Activated CD4-positive, alpha-beta memory T cell treated with anti-CD3 and anti-CD28 coated beads, Interleukin-2, amount 10 ng/mL, durations not matched to agents 7 days and 5 days (primary cell): Measurements from ENCODE around the gene LPP. TPM values are rescaled to one million over a fixed set of nuclear protein-coding genes. Genes with fewer than 3 reads are reported as not detected.

ENCODE experiments used
- CTCF ChIA-PET: fragments of 350-600 bp; sonication (Branson Sonifier 250); formaldehyde crosslinking; loops from one replicate; lab custom pipeline; 2021; ENCODE audit warnings: antibody characterized with exemption, inconsistent platforms; lab: Charles Lee
- POLR2A ChIA-PET: fragments of 350-600 bp; sonication (Branson Sonifier 250); formaldehyde crosslinking; loops from one replicate; lab custom pipeline; 2021; ENCODE audit warnings: antibody characterized with exemption; lab: Charles Lee
- DNase-seq: peaks from one replicate; pipeline ENCODE4 v3.0.0-alpha.2; 2020
- H3K27ac Mint-ChIP-seq: one replicate; pipeline ENCODE4 v1.8.0; 2021; ENCODE audit warnings: mild to moderate bottlenecking, mixed read lengths
- H3K27me3 Mint-ChIP-seq: one replicate; pipeline ENCODE4 v1.8.0; 2021; ENCODE audit warnings: mixed read lengths
- H3K36me3 Mint-ChIP-seq: one replicate; pipeline ENCODE4 v1.8.0; 2021; ENCODE audit warnings: low read depth, mixed read lengths
- H3K4me1 Mint-ChIP-seq: one replicate; pipeline ENCODE4 v1.8.0; 2021; ENCODE audit warnings: mixed read lengths
- H3K4me3 Mint-ChIP-seq: one replicate; pipeline ENCODE4 v1.8.0; 2021; ENCODE audit warnings: mild to moderate bottlenecking, mixed read lengths
- H3K9me3 Mint-ChIP-seq: one replicate; pipeline ENCODE4 v1.8.0; 2021; ENCODE audit warnings: mixed read lengths
- total RNA-seq, 2 experiments: library from RNA; stranded (reverse); gene quantifications; one replicate each; pipeline ENCODE4 v1.2.3, GENCODE V29; 2021

Gene LPP
- total RNA-seq, 2 experiments from 2014 or later = 51.4 to 52.4 TPM

DNA sequence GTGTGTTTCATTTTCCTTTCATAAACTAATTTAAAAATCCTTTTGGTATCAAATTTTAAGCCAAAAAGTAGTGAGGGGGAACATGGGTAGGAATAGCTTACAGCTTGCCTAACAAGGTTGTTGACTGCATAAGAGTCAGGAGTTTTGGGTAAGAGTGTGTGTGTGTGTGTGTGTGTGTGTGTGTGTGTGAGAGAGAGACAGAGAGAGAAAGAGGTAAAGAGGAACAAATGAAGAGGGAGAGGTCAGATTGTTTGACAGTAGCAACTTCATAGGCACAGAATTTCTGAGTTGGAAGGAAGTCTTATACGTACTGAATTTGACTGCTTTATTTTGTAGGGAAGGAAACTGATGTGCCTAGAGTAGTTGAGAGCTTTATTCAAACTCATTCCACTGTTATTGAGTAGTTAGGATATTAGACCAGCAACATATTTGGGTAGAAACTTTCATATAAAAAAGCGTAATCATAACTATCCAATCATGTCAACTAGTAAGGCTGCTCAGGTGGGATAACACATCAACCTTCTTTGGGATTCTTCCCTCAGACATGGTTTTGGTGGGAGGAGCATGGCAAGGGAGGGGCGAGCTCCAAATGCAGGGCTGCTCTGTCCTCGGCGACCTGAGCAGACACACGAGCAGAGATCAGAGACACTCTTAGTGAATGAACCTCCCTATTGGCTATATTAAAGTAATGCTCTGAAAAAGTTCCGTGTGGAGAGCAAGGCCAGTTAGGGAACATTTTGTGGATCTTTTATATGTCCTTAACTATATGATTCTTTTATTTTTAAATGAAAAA, 86.4 kb downstream of the LPP start:
- ChIA-PET POLR2A (no interaction called here), CTCF (no interaction called here)
- H3K27ac Mint-ChIP-seq = no peak overlapping the region

GRCh38 chr3:188241072-188241471, 87.1 kb downstream of the LPP start:
- DNase-seq = no peak
- no peak overlapping the region for H3K27ac Mint-ChIP-seq
- ChIA-PET CTCF (no interaction called here), POLR2A (no interaction called here)
- H3K4me1 Mint-ChIP-seq = peaks cover 7% of the 10 kb centered on the region
- peaks cover 15% of the 10 kb centered on the region for H3K36me3 Mint-ChIP-seq
- H3K27me3 Mint-ChIP-seq = no peaks in the 10 kb centered on the region
- H3K4me3 Mint-ChIP-seq = no peak overlapping the region
- no peaks in the 10 kb centered on the region for H3K9me3 Mint-ChIP-seq

More for the DNA sequence above, 86.4 kb downstream of the LPP start:
- Mint-ChIP-seq H3K9me3 (no peaks in the 10 kb centered on the region), H3K4me3 (no peak overlapping the region), H3K4me1 (peaks cover 7% of the 10 kb centered on the region), H3K27me3 (no peaks in the 10 kb centered on the region), H3K36me3 (peaks cover 12% of the 10 kb centered on the region)
- DNase-seq = no peak

DNA sequence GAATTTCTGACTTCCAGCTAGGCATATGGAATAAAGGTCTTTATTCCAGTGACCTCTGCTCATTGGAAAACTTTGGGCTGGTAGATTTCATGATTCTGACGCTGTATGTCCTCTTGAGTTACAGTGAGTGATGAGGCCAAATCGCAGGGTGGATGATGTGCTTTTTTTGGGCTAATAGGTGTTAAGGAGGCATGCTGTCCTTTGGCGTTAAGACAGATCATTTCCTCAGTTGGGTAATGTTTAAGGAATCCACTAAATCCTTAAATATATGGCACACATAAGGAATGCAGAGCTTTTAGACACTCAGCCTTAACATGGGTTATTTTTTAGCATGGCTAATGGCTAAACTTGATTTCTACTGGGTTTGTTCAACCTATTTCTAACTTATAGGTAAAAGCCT, 87.9 kb downstream of the LPP start:
- Mint-ChIP-seq H3K9me3 (no peaks in the 10 kb centered on the region), H3K4me3 (no peak overlapping the region), H3K4me1 (peaks cover 7% of the 10 kb centered on the region), H3K27me3 (no peaks in the 10 kb centered on the region), H3K27ac (no peak overlapping the region), H3K36me3 (peaks cover 16% of the 10 kb centered on the region)
- ChIA-PET POLR2A (no interaction called here), CTCF (no interaction called here)
- no peak for DNase-seq

- no peak overlapping the region for H3K4me3 Mint-ChIP-seq
- ChIA-PET CTCF (no interaction called here), POLR2A (no interaction called here)
- peaks cover 4% of the 10 kb centered on the region for H3K4me1 Mint-ChIP-seq
- peaks cover 12% of the 10 kb centered on the region for H3K36me3 Mint-ChIP-seq
- H3K9me3 Mint-ChIP-seq = no peaks in the 10 kb centered on the region
- H3K27ac Mint-ChIP-seq = no peak overlapping the region
- H3K27me3 Mint-ChIP-seq = no peaks in the 10 kb centered on the region
- DNase-seq = no peak
Observed at GRCh38 chr3:188242436-188243123, 88.6 kb downstream of the LPP start.

DNA sequence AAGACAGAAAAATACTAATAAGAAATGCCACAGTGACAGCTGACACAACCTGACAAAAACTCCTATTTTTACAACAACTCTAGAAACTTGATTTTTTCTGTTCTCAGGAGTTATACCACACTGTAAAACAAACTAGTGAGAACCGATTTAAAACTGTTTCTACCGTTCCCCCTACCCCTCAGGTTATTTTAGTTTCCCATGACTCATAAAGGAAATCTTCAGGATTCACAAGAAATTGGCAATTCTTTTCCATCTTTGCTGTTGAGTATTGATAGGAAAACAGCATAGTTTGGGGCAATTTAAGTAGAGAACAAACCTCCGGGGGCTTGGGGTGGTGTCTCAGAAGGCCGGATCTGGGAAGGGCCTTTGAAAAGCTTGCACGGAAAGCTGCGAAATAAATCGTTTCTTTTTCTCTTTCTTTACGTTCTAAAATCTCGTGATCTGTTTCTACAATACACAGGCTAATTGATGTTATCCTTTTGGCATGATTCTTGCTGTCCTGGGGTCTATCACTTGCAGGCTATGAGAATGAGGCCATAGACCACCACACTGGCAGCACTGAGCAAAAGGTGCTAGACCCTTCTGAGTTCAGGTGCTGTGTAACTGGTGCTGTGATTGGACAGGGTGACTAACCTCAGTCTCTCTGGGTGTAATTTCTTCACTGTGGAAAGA, 89.3 kb downstream of the LPP start:
- CTCF ChIA-PET = no interaction called here

DNA sequence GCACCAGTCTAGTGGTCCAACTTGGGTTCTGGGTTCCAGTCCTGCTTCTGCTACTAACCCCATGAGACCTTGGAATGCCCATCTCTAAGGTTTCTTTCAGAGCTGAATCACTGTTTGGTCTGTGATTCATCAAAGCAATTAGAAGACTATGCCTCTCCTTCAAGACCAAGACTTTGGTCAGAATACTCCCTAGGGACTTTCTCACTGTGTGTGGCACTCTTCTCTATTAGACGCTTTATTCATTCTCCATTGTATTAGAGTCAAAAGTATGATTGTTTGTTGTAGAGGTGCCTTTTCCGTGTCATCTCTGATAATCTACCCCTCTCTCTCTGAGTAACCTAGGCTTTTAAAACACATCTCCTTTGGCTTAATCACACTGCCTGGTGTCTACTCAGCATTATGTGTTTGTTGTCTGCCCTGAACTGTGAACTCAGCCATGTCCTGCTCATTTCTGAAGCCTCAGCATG, 90.5 kb downstream of the LPP start:
- POLR2A ChIA-PET = no interaction called here
- Mint-ChIP-seq H3K4me1 (peaks cover 4% of the 10 kb centered on the region), H3K27me3 (no peaks in the 10 kb centered on the region), H3K27ac (no peak overlapping the region), H3K9me3 (no peaks in the 10 kb centered on the region), H3K36me3 (peaks cover 8% of the 10 kb centered on the region), H3K4me3 (no peak overlapping the region)
- DNase-seq = no peak
- CTCF ChIA-PET = no interaction called here

More for the DNA sequence above, 89.3 kb downstream of the LPP start:
- Mint-ChIP-seq H3K4me3 (no peak overlapping the region), H3K36me3 (peaks cover 10% of the 10 kb centered on the region), H3K27me3 (no peaks in the 10 kb centered on the region), H3K9me3 (no peaks in the 10 kb centered on the region), H3K27ac (no peak overlapping the region), H3K4me1 (peaks cover 4% of the 10 kb centered on the region)
- no peak for DNase-seq
- POLR2A ChIA-PET = no interaction called here

GRCh38 chr3:188246905-188247304, 92.9 kb downstream of the LPP start:
- no peaks in the 10 kb centered on the region for H3K27me3 Mint-ChIP-seq
- DNase-seq = no peak
- H3K4me3 Mint-ChIP-seq = no peak overlapping the region
- POLR2A ChIA-PET = no interaction called here
- peaks cover 11% of the 10 kb centered on the region for H3K36me3 Mint-ChIP-seq
- no peaks in the 10 kb centered on the region for H3K9me3 Mint-ChIP-seq
- no peak overlapping the region for H3K27ac Mint-ChIP-seq
- CTCF ChIA-PET = no interaction called here
- peaks cover 4% of the 10 kb centered on the region for H3K4me1 Mint-ChIP-seq

GRCh38 chr3:188248036-188248561, 94.1 kb downstream of the LPP start:
- H3K4me1 Mint-ChIP-seq = peaks cover 4% of the 10 kb centered on the region
- peaks cover 17% of the 10 kb centered on the region for H3K36me3 Mint-ChIP-seq
- ChIA-PET POLR2A (no interaction called here), CTCF (interaction anchor here (1.4 to 2.1 kb wide), 2 partner anchors 11 to 507 kb away, joined by 3 to 5 read pairs; no protein-coding TSS in a partner anchor)
- H3K27ac Mint-ChIP-seq = no peak overlapping the region
- H3K27me3 Mint-ChIP-seq = no peaks in the 10 kb centered on the region
- DNase-seq = no peak
- peaks cover under 1% of the 10 kb centered on the region for H3K9me3 Mint-ChIP-seq
- H3K4me3 Mint-ChIP-seq = no peak overlapping the region

GRCh38 chr3:188253123-188253793, 99.3 kb downstream of the LPP start:
- Mint-ChIP-seq H3K9me3 (peaks cover 4% of the 10 kb centered on the region), H3K36me3 (peaks cover 22% of the 10 kb centered on the region), H3K4me3 (no peak overlapping the region), H3K27ac (no peak overlapping the region), H3K27me3 (no peaks in the 10 kb centered on the region), H3K4me1 (peaks cover 32% of the 10 kb centered on the region)
- CTCF ChIA-PET = interaction anchor here (1.6 kb wide), 1 partner anchor 513 kb away, joined by 4 read pairs; no protein-coding TSS in a partner anchor
- POLR2A ChIA-PET = no interaction called here
- no peak for DNase-seq

DNA sequence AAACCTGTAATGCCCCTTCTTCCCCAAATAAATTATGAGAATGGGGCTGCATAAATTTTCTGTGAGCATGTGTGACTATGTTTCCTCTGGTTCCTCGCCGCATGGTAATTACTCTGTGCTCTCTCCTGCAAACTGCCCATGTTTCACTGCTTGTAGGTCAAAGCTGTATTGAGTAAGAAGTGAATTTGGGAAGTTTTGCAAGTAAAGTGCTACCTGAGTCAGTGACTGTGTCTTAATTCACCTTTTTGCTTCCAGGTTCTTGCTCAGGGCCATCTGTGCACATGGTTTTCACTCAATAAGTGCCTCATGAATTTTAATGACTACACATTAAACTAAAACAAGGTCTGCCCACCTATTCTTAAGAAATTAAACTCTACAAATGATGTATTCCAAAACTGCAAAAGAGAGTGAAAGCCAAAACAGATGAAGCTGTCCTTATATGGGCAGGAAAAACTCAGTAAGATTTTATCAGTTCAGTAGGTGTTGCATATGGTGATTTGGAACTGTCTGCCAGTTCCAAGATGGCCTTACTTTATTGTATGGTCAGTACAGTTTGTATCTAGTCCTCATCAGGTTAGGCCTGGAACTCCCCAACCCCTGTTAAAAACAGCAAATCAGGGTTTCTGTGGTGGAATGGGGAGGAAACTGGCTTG, 100.0 kb downstream of the LPP start:
- Mint-ChIP-seq H3K27ac (no peak overlapping the region), H3K9me3 (peaks cover 4% of the 10 kb centered on the region), H3K27me3 (no peaks in the 10 kb centered on the region), H3K4me3 (no peak overlapping the region), H3K36me3 (peaks cover 22% of the 10 kb centered on the region), H3K4me1 (peaks cover 32% of the 10 kb centered on the region)
- CTCF ChIA-PET = interaction anchor here (1.6 kb wide), 1 partner anchor 514 kb away, joined by 4 read pairs; no protein-coding TSS in a partner anchor
- POLR2A ChIA-PET = no interaction called here
- no peak for DNase-seq

GRCh38 chr3:188254520-188255070, 100.6 kb downstream of the LPP start:
- CTCF ChIA-PET = interaction anchor here (2.3 kb wide), 1 partner anchor 514 kb away, joined by 6 read pairs; no protein-coding TSS in a partner anchor
- no peak for DNase-seq
- Mint-ChIP-seq H3K4me1 (peaks cover 32% of the 10 kb centered on the region), H3K36me3 (peaks cover 26% of the 10 kb centered on the region), H3K27ac (no peak overlapping the region), H3K27me3 (no peaks in the 10 kb centered on the region), H3K4me3 (no peak overlapping the region), H3K9me3 (peaks cover 4% of the 10 kb centered on the region)
- POLR2A ChIA-PET = no interaction called here

- Mint-ChIP-seq H3K27ac (no peak overlapping the region), H3K9me3 (peaks cover 4% of the 10 kb centered on the region), H3K36me3 (peaks cover 26% of the 10 kb centered on the region), H3K27me3 (no peaks in the 10 kb centered on the region), H3K4me1 (peaks cover 32% of the 10 kb centered on the region), H3K4me3 (no peak overlapping the region)
- DNase-seq = no peak
- POLR2A ChIA-PET = no interaction called here
- CTCF ChIA-PET = interaction anchor here (2.3 kb wide), 1 partner anchor 515 kb away, joined by 6 read pairs; no protein-coding TSS in a partner anchor
Observed at GRCh38 chr3:188255190-188255589, 101.2 kb downstream of the LPP start.
